Neural cell (in vitro differentiated cells): ENCODE results near the gene CLNK. TPM values are rescaled to one million over a fixed set of nuclear protein-coding genes. Genes with fewer than 3 reads are reported as not detected.

Experiments used
- H2AFZ ChIP-seq: fragments of 200-600, 300-800 bp; sonication (generic), shearing (Covaris generic); 2 replicates; pipeline ENCODE4 v1.6.0; 2014; ENCODE audit warnings: low read depth, mild to moderate bottlenecking, antibody characterized with exemption, low read length, moderate library complexity
- H3F3A ChIP-seq: fragments of 200-600 bp; shearing (Covaris generic); 2 replicates; pipeline ENCODE4 v1.6.1; 2016; ENCODE audit warnings: mild to moderate bottlenecking, moderate library complexity, mixed read lengths, antibody characterized with exemption, low read length; ENCODE audit not compliant: insufficient read depth, poor library complexity, severe bottlenecking
- H3K27ac ChIP-seq: fragments of 200-600, 300-800 bp; sonication (generic), shearing (Covaris generic); 2 replicates; pipeline ENCODE4 v1.5.1; 2014; ENCODE audit warnings: mild to moderate bottlenecking, low read length, moderate library complexity
- H3K27me3 ChIP-seq: fragments of 300-800, 200-600 bp; sonication (generic), shearing (Covaris generic); 2 replicates; pipeline ENCODE4 v1.6.0; 2014; ENCODE audit warnings: mild to moderate bottlenecking, low read depth, low read length, moderate library complexity; ENCODE audit not compliant: insufficient read depth
- H3K36me3 ChIP-seq: fragments of 300-800, 200-600 bp; sonication (generic), shearing (Covaris generic); 2 replicates; pipeline ENCODE4 v1.5.1; 2014; ENCODE audit warnings: mild to moderate bottlenecking, antibody characterized with exemption, low read length, moderate library complexity; ENCODE audit not compliant: insufficient read depth
- H3K4me2 ChIP-seq: fragments of 300-800, 200-600 bp; sonication (generic), shearing (Covaris generic); 2 replicates; pipeline ENCODE4 v1.6.0; 2014; ENCODE audit warnings: mild to moderate bottlenecking, low read length
- H3K4me3 ChIP-seq: fragments of 300-800, 200-600 bp; sonication (generic), shearing (Covaris generic); 2 replicates; pipeline ENCODE4 v1.5.1; 2014; ENCODE audit warnings: mild to moderate bottlenecking, low read length, moderate library complexity
- H3K79me2 ChIP-seq: fragments of 200-600 bp; shearing (Covaris generic); replicated peaks from 2 replicates; pipeline ENCODE4 v1.6.0; 2014; ENCODE audit warnings: mild to moderate bottlenecking, low read length, moderate library complexity; ENCODE audit not compliant: insufficient read depth
- H3K9ac ChIP-seq: fragments of 300-800, 200-600 bp; sonication (generic), shearing (Covaris generic); 2 replicates; pipeline ENCODE4 v1.6.1; 2016; ENCODE audit warnings: mild to moderate bottlenecking, low read length, mixed read lengths
- H3K9me2 ChIP-seq: fragments of 200-600 bp; shearing (Covaris generic); 2 replicates; pipeline ENCODE4 v1.6.1; 2016; ENCODE audit warnings: mild to moderate bottlenecking, low read length, mixed read lengths; ENCODE audit not compliant: insufficient read depth
- H3K9me3 ChIP-seq: fragments of 200-600, 300-800 bp; sonication (generic), shearing (Covaris generic); 2 replicates; pipeline ENCODE4 v1.6.1; 2016; ENCODE audit warnings: mild to moderate bottlenecking, mixed run types, low read length, moderate library complexity, mixed read lengths
- H4K20me1 ChIP-seq: fragments of 200-600 bp; shearing (Covaris generic); 2 replicates; pipeline ENCODE4 v1.6.1; 2016; ENCODE audit warnings: mild to moderate bottlenecking, mixed run types; ENCODE audit not compliant: insufficient read depth
- CTCF ChIP-seq: fragments of 450-650 bp; IDR thresholded peaks from 2 replicates; pipeline ENCODE4 v1.5.1; 2014; ENCODE audit warnings: antibody characterized with exemption, mild to moderate bottlenecking, moderate library complexity; ENCODE audit not compliant: poor library complexity, severe bottlenecking
- EP300 ChIP-seq: fragments of 450-650 bp; conservative IDR thresholded peaks from 2 replicates; pipeline ENCODE4 v1.6.1; 2014; ENCODE audit warnings: antibody characterized with exemption, mild to moderate bottlenecking, moderate library complexity; ENCODE audit not compliant: poor library complexity, severe bottlenecking
- EZH2 ChIP-seq: fragments of 200-600, 300-800 bp; shearing (Covaris generic), sonication (generic); IDR thresholded peaks from 2 replicates; pipeline ENCODE4 v1.6.1; 2014; ENCODE audit warnings: antibody characterized with exemption, low read length, borderline replicate concordance, mild to moderate bottlenecking; ENCODE audit not compliant: insufficient read depth, poor library complexity, severe bottlenecking
- MXI1 ChIP-seq: fragments of 450-650 bp; conservative IDR thresholded peaks from 2 replicates; pipeline ENCODE4 v1.6.1; 2014; ENCODE audit warnings: antibody characterized with exemption, mild to moderate bottlenecking; ENCODE audit not compliant: poor library complexity, severe bottlenecking
- POLR2AphosphoS5 ChIP-seq: IDR thresholded peaks from 2 replicates; pipeline ENCODE4 v1.6.1; 2012
- RAD21 ChIP-seq: fragments of 450-650 bp; conservative IDR thresholded peaks from 2 replicates; pipeline ENCODE4 v1.6.1; 2014; ENCODE audit warnings: antibody characterized with exemption, mild to moderate bottlenecking, moderate library complexity
- SMC3 ChIP-seq: fragments of 450-650 bp; conservative IDR thresholded peaks from 2 replicates; pipeline ENCODE4 v1.6.1; 2014; ENCODE audit warnings: antibody characterized with exemption, mild to moderate bottlenecking, moderate library complexity; ENCODE audit not compliant: poor library complexity
- TAF1 ChIP-seq: IDR thresholded peaks from 2 replicates; pipeline ENCODE4 v1.6.1; 2012; ENCODE audit warnings: low read depth
- polyA plus RNA-seq: library from polyadenylated mRNA; depleted of rRNA; stranded (reverse); fragments of >200 nt; gene quantifications from 2 replicates; pipeline ENCODE4 v1.2.3, GENCODE V29; 2014
- TF ChIP-seq, protein P1 (sequence below): IDR thresholded peaks from 2 replicates; pipeline ENCODE4 v1.6.1; 2012; ENCODE audit warnings: borderline replicate concordance

The CLNK gene
- polyA plus RNA-seq, 1 donor from 2014 or later = not detected

- no peaks in the 10 kb centered on the region for H4K20me1 ChIP-seq
- no peaks in the 10 kb centered on the region for H3K9me2 ChIP-seq
- no peak overlapping the region for H3K4me2 ChIP-seq
- H3F3A ChIP-seq = no peaks in the 10 kb centered on the region
- no peaks in the 10 kb centered on the region for H3K27me3 ChIP-seq
- H3K79me2 ChIP-seq = no peaks in the 10 kb centered on the region
- no peak overlapping the region for H3K4me3 ChIP-seq
- H3K9me3 ChIP-seq = no peaks in the 10 kb centered on the region
- H3K9ac ChIP-seq = no peak overlapping the region
- H3K36me3 ChIP-seq = no peaks in the 10 kb centered on the region
- H2AFZ ChIP-seq = no peak overlapping the region
- H3K27ac ChIP-seq = no peak overlapping the region
- TF ChIP-seq EP300 (no peak), CTCF (no peak), RAD21 (no peak), MXI1 (no peak), EZH2 (no peak), TAF1 (no peak), SMC3 (no peak), POLR2AphosphoS5 (no peak)
- TF ChIP-seq, protein P1, sequence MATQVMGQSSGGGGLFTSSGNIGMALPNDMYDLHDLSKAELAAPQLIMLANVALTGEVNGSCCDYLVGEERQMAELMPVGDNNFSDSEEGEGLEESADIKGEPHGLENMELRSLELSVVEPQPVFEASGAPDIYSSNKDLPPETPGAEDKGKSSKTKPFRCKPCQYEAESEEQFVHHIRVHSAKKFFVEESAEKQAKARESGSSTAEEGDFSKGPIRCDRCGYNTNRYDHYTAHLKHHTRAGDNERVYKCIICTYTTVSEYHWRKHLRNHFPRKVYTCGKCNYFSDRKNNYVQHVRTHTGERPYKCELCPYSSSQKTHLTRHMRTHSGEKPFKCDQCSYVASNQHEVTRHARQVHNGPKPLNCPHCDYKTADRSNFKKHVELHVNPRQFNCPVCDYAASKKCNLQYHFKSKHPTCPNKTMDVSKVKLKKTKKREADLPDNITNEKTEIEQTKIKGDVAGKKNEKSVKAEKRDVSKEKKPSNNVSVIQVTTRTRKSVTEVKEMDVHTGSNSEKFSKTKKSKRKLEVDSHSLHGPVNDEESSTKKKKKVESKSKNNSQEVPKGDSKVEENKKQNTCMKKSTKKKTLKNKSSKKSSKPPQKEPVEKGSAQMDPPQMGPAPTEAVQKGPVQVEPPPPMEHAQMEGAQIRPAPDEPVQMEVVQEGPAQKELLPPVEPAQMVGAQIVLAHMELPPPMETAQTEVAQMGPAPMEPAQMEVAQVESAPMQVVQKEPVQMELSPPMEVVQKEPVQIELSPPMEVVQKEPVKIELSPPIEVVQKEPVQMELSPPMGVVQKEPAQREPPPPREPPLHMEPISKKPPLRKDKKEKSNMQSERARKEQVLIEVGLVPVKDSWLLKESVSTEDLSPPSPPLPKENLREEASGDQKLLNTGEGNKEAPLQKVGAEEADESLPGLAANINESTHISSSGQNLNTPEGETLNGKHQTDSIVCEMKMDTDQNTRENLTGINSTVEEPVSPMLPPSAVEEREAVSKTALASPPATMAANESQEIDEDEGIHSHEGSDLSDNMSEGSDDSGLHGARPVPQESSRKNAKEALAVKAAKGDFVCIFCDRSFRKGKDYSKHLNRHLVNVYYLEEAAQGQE = no peak
These were observed 13.2 kb downstream of the CLNK start for GRCh38 chr4:10671366-10671765.

DNA sequence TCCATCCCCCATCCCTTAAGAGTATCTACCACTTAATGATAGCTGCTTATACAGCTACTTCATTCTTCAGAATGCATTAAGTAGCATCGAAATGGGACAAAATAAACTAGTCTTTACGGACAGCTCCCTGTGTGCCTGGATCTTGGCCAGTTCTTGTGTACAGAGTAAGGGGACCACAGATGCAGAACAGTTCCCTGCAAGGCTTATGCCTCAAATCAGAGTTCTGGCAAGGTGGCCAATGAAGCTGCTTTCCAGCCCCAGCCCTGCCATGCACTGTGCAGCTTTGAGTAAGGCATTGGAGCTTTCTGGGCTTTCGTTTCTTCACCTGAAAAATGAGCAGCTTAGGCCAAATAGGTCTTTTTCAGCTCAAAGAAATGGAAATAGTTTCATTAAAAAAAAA lies 14.2 kb downstream of the CLNK start:
- Histone ChIP-seq H4K20me1 (no peaks in the 10 kb centered on the region), H3F3A (no peaks in the 10 kb centered on the region), H3K9ac (no peak overlapping the region), H3K27ac (no peak overlapping the region), H3K4me2 (no peak overlapping the region), H3K36me3 (no peaks in the 10 kb centered on the region), H3K9me3 (no peaks in the 10 kb centered on the region), H2AFZ (no peak overlapping the region), H3K4me3 (no peak overlapping the region), H3K79me2 (no peaks in the 10 kb centered on the region), H3K9me2 (no peaks in the 10 kb centered on the region), H3K27me3 (no peaks in the 10 kb centered on the region)
- TF ChIP-seq EP300 (no peak), RAD21 (no peak)
- TF ChIP-seq, protein P1 = no peak
